Peyer's patch (tissue), 4 donors: ENCODE data around the gene LAIR1. TPM values are rescaled to one million over a fixed set of nuclear protein-coding genes. Genes with fewer than 3 reads are reported as not detected.

Experiments
- DNase-seq, 3 donors: peaks; one replicate each; pipeline ENCODE4 v3.0.0-alpha.2; 2017 to 2019
- H3K27ac ChIP-seq, 4 donors: fragments of 200-600 bp; sonication (generic); one replicate each; pipeline ENCODE4 v1.5.1; 2016 to 2019
- H3K27me3 ChIP-seq, 2 donors: fragments of 200-600 bp; sonication (generic); one replicate each; pipeline ENCODE4 v1.5.1; 2019
- H3K36me3 ChIP-seq, 3 donors: fragments of 200-600 bp; sonication (generic); one replicate each; pipeline ENCODE4 v1.5.1; 2016 to 2019
- H3K4me1 ChIP-seq, 4 donors: fragments of 200-600 bp; sonication (generic); one replicate each; pipeline ENCODE4 v1.5.1; 2016 to 2019
- H3K4me3 ChIP-seq, 4 donors: fragments of 200-600 bp; sonication (generic); 1 replicate in 3 of 4; 2 replicates in 1 of 4; pipeline ENCODE4 v1.5.1; 2016 to 2019; ENCODE audit warnings: mild to moderate bottlenecking in 1 of 4
- H3K9me3 ChIP-seq, 4 donors: fragments of 200-600 bp; sonication (generic); one replicate each; pipeline ENCODE4 v1.5.1; 2016 to 2019; ENCODE audit warnings: mild to moderate bottlenecking in 1 of 4
- CTCF ChIP-seq, 6 experiments: fragments of 450-650 bp in 4 of 6; fragments of 200-600 bp in 2 of 6; sonication (generic) in 1 of 6; IDR thresholded peaks; one replicate each; pipeline ENCODE4 v1.5.1; 2017 to 2019; ENCODE audit warnings: antibody characterized with exemption in 6 of 6, mild to moderate bottlenecking in 3 of 6, moderate library complexity in 1 of 6
- POLR2A ChIP-seq, 2 donors: fragments of 450-650 bp; IDR thresholded peaks; one replicate each; pipeline ENCODE4 v1.5.1; 2017; ENCODE audit warnings: antibody characterized with exemption in 2 of 2, mild to moderate bottlenecking in 2 of 2, moderate library complexity in 2 of 2
- total RNA-seq, 4 donors: library from RNA; depleted of rRNA; stranded (reverse); fragments of >200 nt; gene quantifications; one replicate each; pipeline ENCODE4 v1.1.0, GENCODE V29; 2016

The LAIR1 gene
- total RNA-seq = 10 to 100 TPM in 2 of 4 donors, 1 to 10 TPM in 2; 2.6 to 51.2 (median 10.0) TPM

- H3K36me3 ChIP-seq = no peaks in the 10 kb centered on the region
- peak in 2 of 3 donors; percentile 79 to 82 for DNase-seq
- no peaks in the 10 kb centered on the region for H3K9me3 ChIP-seq
- peak within 1 kb of the TSS; percentile 69 to 79 (median 73) for H3K27ac ChIP-seq
- H3K27me3 ChIP-seq = no peaks in the 10 kb centered on the region
- H3K4me1 ChIP-seq = no peaks in the 10 kb centered on the region
- no peak for TF ChIP-seq CTCF (IDR thresholded peaks at IDR 0.05)
- peak in 1 of 2 donors; percentile 25 for TF ChIP-seq POLR2A (IDR thresholded peaks at IDR 0.05)
- H3K4me3 ChIP-seq = peak within 1 kb of the TSS; percentile 32 to 48 (median 40)
These were observed at the start of gene LAIR1 for GRCh38 chr19:54364775-54365257. Gene LAIR1 (minus strand): TSS chr19:54364931. CDS start chr19:54364804, 127 bp downstream.

- TF ChIP-seq POLR2A (IDR thresholded peaks at IDR 0.05) (no peak), CTCF (IDR thresholded peaks at IDR 0.05) (no peak)
- peaks cover 0 to 32% of the 10 kb centered on the region in 2 donors for H3K27me3 ChIP-seq
These were observed 49.4 kb upstream of the LAIR1 start for GRCh38 chr19:54414156-54414555.

GRCh38 chr19:54412877-54413276, 48.1 kb upstream of the LAIR1 start:
- Histone ChIP-seq H3K27me3 (peaks cover 0 to 32% of the 10 kb centered on the region in 2 donors), H3K4me1 (no peaks in the 10 kb centered on the region), H3K36me3 (no peaks in the 10 kb centered on the region), H3K4me3 (no peak overlapping the region), H3K27ac (no peak overlapping the region), H3K9me3 (no peaks in the 10 kb centered on the region)
- no peak for DNase-seq
- TF ChIP-seq POLR2A (IDR thresholded peaks at IDR 0.05) = no peak
- no peak for TF ChIP-seq CTCF (IDR thresholded peaks at IDR 0.05)

More at GRCh38 chr19:54414156-54414555, 49.4 kb upstream of the LAIR1 start:
- no peak overlapping the region for H3K4me3 ChIP-seq
- H3K27ac ChIP-seq = no peak overlapping the region
- DNase-seq = no peak
- H3K36me3 ChIP-seq = no peaks in the 10 kb centered on the region
- no peaks in the 10 kb centered on the region for H3K4me1 ChIP-seq
- no peaks in the 10 kb centered on the region for H3K9me3 ChIP-seq

- no peak overlapping the region for H3K4me3 ChIP-seq
- H3K9me3 ChIP-seq = no peaks in the 10 kb centered on the region
- no peak for DNase-seq
- H3K27ac ChIP-seq = no peak overlapping the region
- peaks cover 0 to 19% of the 10 kb centered on the region in 2 donors for H3K27me3 ChIP-seq
- H3K4me1 ChIP-seq = no peaks in the 10 kb centered on the region
- no peaks in the 10 kb centered on the region for H3K36me3 ChIP-seq
- no peak for TF ChIP-seq CTCF (IDR thresholded peaks at IDR 0.05)
These were observed 46.3 kb upstream of the LAIR1 start for GRCh38 chr19:54411033-54411432.

- no peaks in the 10 kb centered on the region for H3K4me1 ChIP-seq
- H3K4me3 ChIP-seq = no peak overlapping the region
- H3K27me3 ChIP-seq = no peaks in the 10 kb centered on the region
- no peaks in the 10 kb centered on the region for H3K36me3 ChIP-seq
- TF ChIP-seq POLR2A (IDR thresholded peaks at IDR 0.05) = no peak
- no peak for TF ChIP-seq CTCF (IDR thresholded peaks at IDR 0.05)
- no peak overlapping the region for H3K27ac ChIP-seq
- H3K9me3 ChIP-seq = no peaks in the 10 kb centered on the region
- DNase-seq = no peak
These were observed 43.8 kb upstream of the LAIR1 start for GRCh38 chr19:54408456-54409026.
